K562 (cell line): Measurements from ENCODE around the gene IL1RN. TPM values are rescaled to one million over a fixed set of nuclear protein-coding genes. Genes with fewer than 3 reads are reported as not detected.

ENCODE experiments used
- ATAC-seq: fragments of 200-7000 bp; cut with Tn5 transposase; 3 replicates; pipeline ENCODE4 v1.9.1; 2020; ENCODE audit warnings: moderate library complexity
- BruUV-seq: library from RNA; stranded (reverse); fragments of 400-500 nt; replicated peaks from 2 replicates; lab custom pipeline; 2021; lab: Mats Ljungman, UMichigan
- CTCF ChIA-PET: fragments of 300-600 bp; formaldehyde crosslinking; extraction: SDS; loops from one replicate; lab custom pipeline; 2021; ENCODE audit warnings: low intra/inter-chr PET ratio; lab: Yijun Ruan, JAX
- POLR2A ChIA-PET: fragments of 300-600, 350-650 bp; sonication (Branson Sonifier 250); formaldehyde crosslinking; extraction: SDS; loops from one replicate; lab custom pipeline; 2021; ENCODE audit warnings: antibody characterized with exemption, inconsistent platforms; lab: Yijun Ruan, JAX
- DNase-seq, 4 experiments: peaks; one replicate each; pipeline versions ENCODE4 v3.0.0 to v3.0.0-alpha.2; 2011 to 2018; ENCODE audit warnings: low spot score in 3 of 4, mixed read lengths in 3 of 4; ENCODE audit errors: extremely low read depth in 1 of 4
- FAIRE-seq: peaks from 2 replicates; lab custom pipeline; 2011; peaks lifted over from hg19 to GRCh38; lab: Jason Lieb, UNC
- H2AFZ ChIP-seq: 2 replicates; pipeline ENCODE4 v1.6.0; 2011; ENCODE audit warnings: low read depth, low read length, control low read depth, inconsistent platforms
- H3K27ac ChIP-seq: fragments of 200-600 bp; 3 replicates; pipeline ENCODE4 v1.8.0; 2011; ENCODE audit warnings: low read depth, mild to moderate bottlenecking, control low read depth, inconsistent platforms, low read length, moderate library complexity, mixed read lengths; ENCODE audit errors: extremely low read depth
- H3K27me3 ChIP-seq, 2 experiments: fragments of 300-600 bp in 1 of 2; 2 replicates in 1 of 2; 3 replicates in 1 of 2; pipeline versions ENCODE4 v1.6.0 to v1.8.0; 2011; ENCODE audit warnings: inconsistent platforms in 2 of 2, low read length in 2 of 2, mild to moderate bottlenecking in 1 of 2, mixed read lengths in 1 of 2, moderate library complexity in 1 of 2; ENCODE audit not compliant: control insufficient read depth in 2 of 2, insufficient read depth in 2 of 2
- H3K36me3 ChIP-seq: fragments of 300-600 bp; 3 replicates; pipeline ENCODE4 v1.8.0; 2011; ENCODE audit warnings: mild to moderate bottlenecking, low read length, inconsistent platforms; ENCODE audit not compliant: control insufficient read depth, insufficient read depth
- H3K4me1 ChIP-seq, 2 experiments: fragments of 200-600 bp in 1 of 2; replicated peaks in 1 of 2; 2 replicates in 1 of 2; 3 replicates in 1 of 2; pipeline versions ENCODE4 v1.5.1 to v1.8.0; 2011; ENCODE audit warnings: inconsistent platforms in 2 of 2, low read length in 2 of 2, mild to moderate bottlenecking in 1 of 2, mixed read lengths in 1 of 2, moderate library complexity in 1 of 2; ENCODE audit not compliant: control insufficient read depth in 2 of 2, insufficient read depth in 2 of 2
- H3K4me2 ChIP-seq: 2 replicates; pipeline ENCODE4 v1.6.1; 2011; ENCODE audit warnings: low read length, control low read depth, inconsistent platforms, mixed read lengths; ENCODE audit not compliant: insufficient read depth
- H3K4me3 ChIP-seq: fragments of 200-600 bp; sonication (generic), shearing (Covaris generic); 2 replicates; pipeline ENCODE4 v1.5.1; 2016; ENCODE audit warnings: control low read depth, inconsistent platforms
- H3K79me2 ChIP-seq: fragments of 200-600 bp; 3 replicates; pipeline ENCODE4 v1.8.0; 2011; ENCODE audit warnings: low read length, inconsistent platforms; ENCODE audit not compliant: control insufficient read depth, insufficient read depth
- H3K9ac ChIP-seq, 2 experiments: 2 replicates each; pipeline versions ENCODE4 v1.6.0 to v1.6.1; 2011; ENCODE audit warnings: low read depth in 2 of 2, low read length in 2 of 2, control low read depth in 1 of 2, inconsistent platforms in 1 of 2, mild to moderate bottlenecking in 1 of 2, mixed read lengths in 1 of 2; ENCODE audit not compliant: insufficient read depth in 1 of 2
- H3K9me1 ChIP-seq: one replicate; pipeline ENCODE4 v1.6.0; 2011; ENCODE audit warnings: inconsistent platforms, mild to moderate bottlenecking, low read length, moderate library complexity; ENCODE audit not compliant: control insufficient read depth, insufficient read depth
- H3K9me3 ChIP-seq: replicated peaks from 2 replicates; pipeline ENCODE4 v1.5.1; 2011; ENCODE audit warnings: low read depth, low read length, inconsistent platforms; ENCODE audit not compliant: control insufficient read depth, insufficient read depth
- H4K20me1 ChIP-seq: replicated peaks from 2 replicates; pipeline ENCODE4 v1.6.1; 2011; ENCODE audit warnings: low read length, inconsistent platforms, mixed read lengths; ENCODE audit not compliant: control insufficient read depth, insufficient read depth
- CEBPG ChIP-seq, 3 experiments: fragments of 200-800 bp in 1 of 3; sonication (Bioruptor generic) in 1 of 3; sonication (generic) in 1 of 3; formaldehyde crosslinking in 1 of 3; IDR thresholded peaks in 2 of 3; conservative IDR thresholded peaks in 1 of 3; 2 replicates each; pipeline versions ENCODE4 v1.6.1 to v1.8.0; 2016 to 2022; ENCODE audit warnings: missing compliant biosample characterization in 2 of 3, missing genetic modification characterization in 2 of 3, mild to moderate bottlenecking in 1 of 3, missing genetic modification reagents in 1 of 3
- CREBBP ChIP-seq: IDR thresholded peaks from one replicate; pipeline ENCODE4 v1.6.1; 2012; ENCODE audit warnings: low read depth, mild to moderate bottlenecking, control low read depth, inconsistent platforms, low read length
- E2F3 ChIP-seq: fragments of 250-450 bp; sonication (Bioruptor Pico); IDR thresholded peaks from 2 replicates; pipeline ENCODE4 v1.4.0; 2020; ENCODE audit warnings: mild to moderate bottlenecking
- EGR1 ChIP-seq: fragments of 450-650 bp; conservative IDR thresholded peaks from 2 replicates; pipeline ENCODE4 v1.6.1; 2017; ENCODE audit warnings: mild to moderate bottlenecking
- KLF6 ChIP-seq: fragments of 250-450 bp; sonication (Bioruptor Pico); IDR thresholded peaks from 2 replicates; pipeline ENCODE4 v1.4.0; 2020; ENCODE audit warnings: mild to moderate bottlenecking, moderate library complexity, borderline replicate concordance
- NFE2L1 ChIP-seq: fragments of 450-650 bp; IDR thresholded peaks from 2 replicates; pipeline ENCODE4 v1.6.1; 2016; ENCODE audit warnings: missing genetic modification characterization, low read depth, mild to moderate bottlenecking, missing compliant biosample characterization, moderate library complexity, borderline replicate concordance
- PYGO2 ChIP-seq: fragments of 450-650 bp; IDR thresholded peaks from 2 replicates; pipeline ENCODE4 v1.6.1; 2016; ENCODE audit warnings: mild to moderate bottlenecking, missing genetic modification characterization, moderate library complexity, missing compliant biosample characterization
- SMAD3 ChIP-seq: fragments of 450-650 bp; formaldehyde crosslinking; conservative IDR thresholded peaks from 2 replicates; pipeline ENCODE4 v1.4.0; 2020; ENCODE audit warnings: mild to moderate bottlenecking
- SMAD4 ChIP-seq: fragments of 250-450 bp; sonication (Bioruptor Pico); conservative IDR thresholded peaks from 2 replicates; pipeline ENCODE4 v1.8.0; 2021; ENCODE audit warnings: inconsistent platforms, mild to moderate bottlenecking, moderate library complexity
- SRSF9 ChIP-seq: fragments of 200-400 bp; formaldehyde crosslinking; IDR thresholded peaks from 2 replicates; pipeline ENCODE4 v1.6.1; 2017; ENCODE audit warnings: low read depth, low read length, borderline replicate concordance
- ZNF174 ChIP-seq: fragments of 250-450 bp; sonication (Bioruptor Pico); IDR thresholded peaks from 2 replicates; pipeline ENCODE4 v1.4.0; 2020; ENCODE audit warnings: mild to moderate bottlenecking
- ZNF175 ChIP-seq: fragments of 200-800 bp; sonication (Bioruptor generic); IDR thresholded peaks from 2 replicates; pipeline ENCODE4 v1.6.1; 2016; ENCODE audit warnings: low read depth, mild to moderate bottlenecking, missing genetic modification characterization, missing compliant biosample characterization
- ZNF316 ChIP-seq: fragments of 450-650 bp; IDR thresholded peaks from 2 replicates; pipeline ENCODE4 v1.6.1; 2016
- WGBS: fragments of 100-300 bp; shearing (Covaris generic); methylation state at CpG from one replicate; pipeline ENCODE4 v1.1.6; 2016; ENCODE audit warnings: low coverage, mixed read lengths; ENCODE audit not compliant: insufficient coverage; ENCODE audit errors: missing lambda C conversion rate; 5-methylcytosine and 5-hydroxymethylcytosine counted together
- in situ Hi-C: fragments of 300-500 bp; cut with MboI; formaldehyde crosslinking; loops from 4 replicates; pipeline ENCODE4 v1.15.0; 2018; ENCODE audit warnings: inconsistent platforms, mixed read lengths
- intact Hi-C: fragments of 100-400 bp; cut with micrococcal nuclease; formaldehyde crosslinking; loops from 2 replicates; pipeline ENCODE4 v1.14.2; 2022
- polyA plus RNA-seq, 8 experiments: library from polyadenylated mRNA; depleted of rRNA in 4 of 8; stranded (reverse) in 5 of 8; unstranded in 3 of 8; fragments of >200 nt; fragmentation: Nextera tagmentation in 2 of 8; fragmentation: Illumina TruSeq in 1 of 8; extraction: Ambion mirVana in 2 of 8; extraction: Trizol in 1 of 8; gene quantifications; 2 replicates each; pipeline versions ENCODE4 v1.2.1 to v1.2.3, GENCODE V29; 2011 to 2014; ENCODE audit warnings: inconsistent platforms in 1 of 8, missing spikeins in 1 of 8
- total RNA-seq, 7 experiments: library from RNA; depleted of rRNA in 6 of 7; stranded (reverse); fragments of >200 nt in 6 of 7; fragmentation: Illumina TruSeq in 2 of 7; extraction: Trizol in 2 of 7; gene quantifications; 2 replicates each; pipeline versions ENCODE4 v1.2.1 to v1.2.3, GENCODE V29; 2011 to 2021; ENCODE audit warnings: low replicate concordance in 1 of 7

Gene IL1RN
- total and polyA plus RNA-seq, 9 of the 15 experiments (the other 6 are each of a cell fraction or from before 2014, with no cell fraction given) = 0.13 TPM; not detected in 8

- ATAC-seq (no peak), DNase-seq (no peak), FAIRE-seq (no peak)
- Histone ChIP-seq H3K9me1 (no peaks in the 10 kb centered on the region), H3K4me1 (peaks cover 0 to under 1% of the 10 kb centered on the region in 2 experiments; a peak in 3 of 5 replicates), H3K27me3 (peaks cover 0 to 6% of the 10 kb centered on the region in 2 experiments; a peak in 3 of 5 replicates), H3K9ac (no peak overlapping the region), H2AFZ (peak overlapping the region; percentile 61; the same call in 1 of the 2 replicates), H3K27ac (no peak overlapping the region), H3K9me3 (no peaks in the 10 kb centered on the region), H3K36me3 (no peaks in the 10 kb centered on the region), H4K20me1 (no peaks in the 10 kb centered on the region), H3K79me2 (no peaks in the 10 kb centered on the region), H3K4me2 (no peak overlapping the region), H3K4me3 (no peak overlapping the region)
- 14% methylated on average over 6 of the region's 6 CpGs for WGBS
- POLR2A ChIA-PET = no interaction called here
- in situ Hi-C loops (no loop called here), intact Hi-C loops (no loop called here)
- 0 out of 2 replicates have a peak, but pooled peaks have one; percentile 25 for TF ChIP-seq ZNF175
- TF ChIP-seq CEBPG (CRISPR knock-in tag; IDR thresholded peaks at IDR 0.05) = no peak
- TF ChIP-seq CEBPG (tag; conservative IDR thresholded peaks at IDR 0.05 in 1 of 2, IDR thresholded peaks at IDR 0.05 in 1 of 2) = peak in 1 of 2 experiments; percentile 48; a peak in 3 of 4 replicates
- TF ChIP-seq ZNF174 (CRISPR knock-in tag) = no peak
- no peak for TF ChIP-seq E2F3 (CRISPR knock-in tag)
- CTCF ChIA-PET = no interaction called here
- BruUV-seq = no TSS peak
Observed at GRCh38 chr2:113111823-113112287, 15.5 kb upstream of the IL1RN start.

GRCh38 chr2:113112441-113112840 lies 15.0 kb upstream of the IL1RN start:
- intact Hi-C loops = no loop called here
- peak; percentile 67 for TF ChIP-seq EGR1
- TF ChIP-seq SRSF9 = no peak
- TF ChIP-seq ZNF316 = no peak
- TF ChIP-seq SMAD4 = no peak
- no peak for TF ChIP-seq KLF6 (CRISPR knock-in tag)
- no peak for TF ChIP-seq SMAD3 (CRISPR knock-in tag)
- no peak for TF ChIP-seq PYGO2 (tag)
- TF ChIP-seq CREBBP = no peak
- no peak for TF ChIP-seq NFE2L1

More at GRCh38 chr2:113112441-113112840, 15.0 kb upstream of the IL1RN start:
- peaks cover 0 to 6% of the 10 kb centered on the region in 2 experiments; a peak in 3 of 5 replicates for H3K27me3 ChIP-seq
- peaks cover under 1 to 6% of the 10 kb centered on the region in 2 experiments; a peak in 4 of 5 replicates for H3K4me1 ChIP-seq
- POLR2A ChIA-PET = no interaction called here
- no peak overlapping the region for H3K4me2 ChIP-seq
- H3K9me3 ChIP-seq = no peaks in the 10 kb centered on the region
- DNase-seq (no peak), ATAC-seq (no peak), FAIRE-seq (no peak)
- H3K9me1 ChIP-seq = no peaks in the 10 kb centered on the region
- in situ Hi-C loops = no loop called here
- no peaks in the 10 kb centered on the region for H4K20me1 ChIP-seq
- no peak overlapping the region for H3K4me3 ChIP-seq
- 11% methylated on average over 8 of the region's 8 CpGs for WGBS
- H3K9ac ChIP-seq = no peak overlapping the region
- no peaks in the 10 kb centered on the region for H3K36me3 ChIP-seq
- CTCF ChIA-PET = no interaction called here
- no peak overlapping the region for H3K27ac ChIP-seq
- no TSS peak for BruUV-seq
- H2AFZ ChIP-seq = peak overlapping the region; percentile 61; the same call in 1 of the 2 replicates
- H3K79me2 ChIP-seq = no peaks in the 10 kb centered on the region
